Measurements from ENCODE around the gene ZNF385C. TPM values are rescaled to one million over a fixed set of nuclear protein-coding genes. Genes with fewer than 3 reads are reported as not detected.

The ZNF385C gene
- total and polyA plus RNA-seq, 2 of the 13 experiments (the other 11 are each of a cell fraction or from before 2014, with no cell fraction given): 2.3 to 6.1 TPM

- no peak for TF ChIP-seq PITX1 (CRISPR knock-in tag; IDR thresholded peaks at IDR 0.05)
Observed at GRCh38 chr17:42132941-42133340, 34.7 kb upstream of the ZNF385C start (continued).

GRCh38 chr17:42131981-42132432, 33.7 kb upstream of the ZNF385C start:
- peak; percentile 30 for FAIRE-seq
- no peak overlapping the region for H3K27ac ChIP-seq (ENCODE audit: extremely low read length, insufficient read depth, low read length)
- no peak overlapping the region for H3K4me2 ChIP-seq (ENCODE audit: low read depth, low read length)
- H3K9ac ChIP-seq (ENCODE audit: insufficient read depth, low read depth, low read length): no peak overlapping the region
- H3K36me3 ChIP-seq (replicated peaks in 1 of 2; ENCODE audit: control insufficient read depth in 1 of 2, insufficient read depth in 2 of 2, low read length in 2 of 2): peaks cover 33 to 73% of the 10 kb centered on the region in 2 experiments
- ATAC-seq: no peak
- H3K4me3 ChIP-seq (replicated peaks in 1 of 3; ENCODE audit: insufficient read depth in 1 of 3, low read depth in 2 of 3, low read length in 3 of 3): no peak overlapping the region
- H4K20me1 ChIP-seq (ENCODE audit: insufficient read depth, low read length): peaks cover 3% of the 10 kb centered on the region
- no peaks in the 10 kb centered on the region for H3K27me3 ChIP-seq (ENCODE audit: control insufficient read depth in 1 of 2, insufficient read depth in 2 of 2, low read length in 2 of 2)
- peaks cover 48% of the 10 kb centered on the region for H3K4me1 ChIP-seq (ENCODE audit: insufficient read depth, low read length)
- H3K9me3 ChIP-seq (ENCODE audit: low read length): no peaks in the 10 kb centered on the region
- DNase-seq (ENCODE audit: low spot score): no peak
- no peak overlapping the region for H2AFZ ChIP-seq (ENCODE audit: low read length)
- BruUV-seq (replicated peaks): no TSS peak
- ChIA-PET CTCF (ENCODE audit: low intra/inter-chr PET ratio, low total read pairs) (no interaction called here), POLR2A (interaction anchor here (1.1 to 1.2 kb wide), 2 partner anchors 11 to 19 kb away, joined by 4 to 7 read pairs; partner anchors contain the start of genes DHX58 and KAT2A)
- WGBS (ENCODE audit: low lambda C conversion rate): 79% methylated on average over 4 of the region's 4 CpGs
- in situ Hi-C loops (cut with HindIII; ENCODE audit: extremely low pct_ligation_motif_present, low pct_unique_long_range_greater_than_20kb): no loop called here
- H3K79me2 ChIP-seq (ENCODE audit: insufficient read depth, low read length): peaks cover 55% of the 10 kb centered on the region
- intact Hi-C loops (cut with micrococcal nuclease; ENCODE audit: unreplicated experiment): no loop called here
- TF ChIP-seq ZNF335 (CRISPR knock-in tag; IDR thresholded peaks at IDR 0.05) (no peak), NRL (CRISPR knock-in tag; IDR thresholded peaks at IDR 0.05; ENCODE audit: borderline replicate concordance) (no peak), ZFP82 (CRISPR knock-in tag; IDR thresholded peaks at IDR 0.05; ENCODE audit: borderline replicate concordance) (no peak), ZFY (CRISPR knock-in tag; IDR thresholded peaks at IDR 0.05) (no peak)
- TF ChIP-seq, protein P1, sequence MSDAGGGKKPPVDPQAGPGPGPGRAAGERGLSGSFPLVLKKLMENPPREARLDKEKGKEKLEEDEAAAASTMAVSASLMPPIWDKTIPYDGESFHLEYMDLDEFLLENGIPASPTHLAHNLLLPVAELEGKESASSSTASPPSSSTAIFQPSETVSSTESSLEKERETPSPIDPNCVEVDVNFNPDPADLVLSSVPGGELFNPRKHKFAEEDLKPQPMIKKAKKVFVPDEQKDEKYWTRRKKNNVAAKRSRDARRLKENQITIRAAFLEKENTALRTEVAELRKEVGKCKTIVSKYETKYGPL (CRISPR knock-in tag; IDR thresholded peaks at IDR 0.05): no peak

DNA sequence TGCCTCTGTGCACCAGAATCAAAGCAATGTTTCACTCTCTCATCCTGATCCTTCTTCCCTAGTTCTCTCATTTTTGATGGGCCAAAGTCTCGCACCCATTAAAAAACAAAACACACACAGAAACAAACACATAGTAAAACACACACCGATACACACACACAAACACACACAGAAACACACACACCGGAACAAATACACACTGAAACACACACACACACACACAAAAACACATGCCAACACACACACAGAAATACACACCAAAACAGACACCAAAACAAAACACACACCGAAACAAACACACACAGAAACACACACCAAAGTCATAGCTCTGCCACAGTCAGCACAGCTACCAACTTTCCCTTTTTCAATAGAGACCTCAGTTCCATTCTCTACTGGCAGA, 33.0 kb upstream of the ZNF385C start:
- ATAC-seq (no peak), DNase-seq (ENCODE audit: low spot score) (no peak), FAIRE-seq (peak; percentile 83)
- intact Hi-C loops (cut with micrococcal nuclease; ENCODE audit: unreplicated experiment): no loop called here
- ChIA-PET POLR2A (interaction anchor here (1.2 to 1.7 kb wide), 2 partner anchors 10 kb away, joined by 4 to 9 read pairs; partner anchors contain the start of gene KAT2A), CTCF (ENCODE audit: low intra/inter-chr PET ratio, low total read pairs) (no interaction called here)
- no peak overlapping the region for H3K9ac ChIP-seq (ENCODE audit: insufficient read depth, low read depth, low read length)
- peaks cover 3% of the 10 kb centered on the region for H4K20me1 ChIP-seq (ENCODE audit: insufficient read depth, low read length)
- no peaks in the 10 kb centered on the region for H3K9me3 ChIP-seq (ENCODE audit: low read length)
- 99% methylated on average over 4 of the region's 4 CpGs for WGBS (ENCODE audit: low lambda C conversion rate)
- H3K36me3 ChIP-seq (replicated peaks in 1 of 2; ENCODE audit: control insufficient read depth in 1 of 2, insufficient read depth in 2 of 2, low read length in 2 of 2): peaks cover 35 to 78% of the 10 kb centered on the region in 2 experiments
- H2AFZ ChIP-seq (ENCODE audit: low read length): no peak overlapping the region
- H3K4me2 ChIP-seq (ENCODE audit: low read depth, low read length): no peak overlapping the region
- no peaks in the 10 kb centered on the region for H3K27me3 ChIP-seq (ENCODE audit: control insufficient read depth in 1 of 2, insufficient read depth in 2 of 2, low read length in 2 of 2)
- H3K27ac ChIP-seq (ENCODE audit: extremely low read length, insufficient read depth, low read length): no peak overlapping the region
- in situ Hi-C loops (cut with HindIII; ENCODE audit: extremely low pct_ligation_motif_present, low pct_unique_long_range_greater_than_20kb): no loop called here
- H3K4me3 ChIP-seq (replicated peaks in 1 of 3; ENCODE audit: insufficient read depth in 1 of 3, low read depth in 2 of 3, low read length in 3 of 3): no peak overlapping the region
- BruUV-seq (replicated peaks): no TSS peak
- H3K79me2 ChIP-seq (ENCODE audit: insufficient read depth, low read length): peaks cover 49% of the 10 kb centered on the region
- peaks cover 40% of the 10 kb centered on the region for H3K4me1 ChIP-seq (ENCODE audit: insufficient read depth, low read length)
- TF ChIP-seq, protein P2, sequence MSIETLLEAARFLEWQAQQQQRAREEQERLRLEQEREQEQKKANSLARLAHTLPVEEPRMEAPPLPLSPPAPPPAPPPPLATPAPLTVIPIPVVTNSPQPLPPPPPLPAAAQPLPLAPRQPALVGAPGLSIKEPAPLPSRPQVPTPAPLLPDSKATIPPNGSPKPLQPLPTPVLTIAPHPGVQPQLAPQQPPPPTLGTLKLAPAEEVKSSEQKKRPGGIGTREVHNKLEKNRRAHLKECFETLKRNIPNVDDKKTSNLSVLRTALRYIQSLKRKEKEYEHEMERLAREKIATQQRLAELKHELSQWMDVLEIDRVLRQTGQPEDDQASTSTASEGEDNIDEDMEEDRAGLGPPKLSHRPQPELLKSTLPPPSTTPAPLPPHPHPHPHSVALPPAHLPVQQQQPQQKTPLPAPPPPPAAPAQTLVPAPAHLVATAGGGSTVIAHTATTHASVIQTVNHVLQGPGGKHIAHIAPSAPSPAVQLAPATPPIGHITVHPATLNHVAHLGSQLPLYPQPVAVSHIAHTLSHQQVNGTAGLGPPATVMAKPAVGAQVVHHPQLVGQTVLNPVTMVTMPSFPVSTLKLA (IDR thresholded peaks at IDR 0.05): peak; percentile 32; the same call in 1 of the 2 replicates
- 0 out of 2 replicates have a peak, but pooled peaks have one; percentile 65 for TF ChIP-seq IKZF1 (IDR thresholded peaks at IDR 0.05)
- no peak for TF ChIP-seq ZNF841 (CRISPR knock-in tag; IDR thresholded peaks at IDR 0.05; ENCODE audit: borderline replicate concordance)
- TF ChIP-seq ARNT (IDR thresholded peaks at IDR 0.05): peak; percentile 42; the same call in 1 of the 2 replicates
- TF ChIP-seq ZNF430 (CRISPR knock-in tag; IDR thresholded peaks at IDR 0.05): no peak
- no peak for TF ChIP-seq MTF1 (CRISPR knock-in tag; IDR thresholded peaks at IDR 0.05)
- peak; percentile 40; the same call in 1 of the 2 replicates for TF ChIP-seq FOXK2 (IDR thresholded peaks at IDR 0.05)
